GM23248 (cell line): ENCODE data around the gene NPAT. TPM values are rescaled to one million over a fixed set of nuclear protein-coding genes. Genes with fewer than 3 reads are reported as not detected.

Source experiments
- DNase-seq: peaks from one replicate; pipeline ENCODE4 v3.0.0-alpha.2; 2015
- H2AFZ ChIP-seq: fragments of 200-600 bp; sonication (generic); 2 replicates; pipeline ENCODE4 v1.6.1; 2016; ENCODE audit warnings: antibody characterized with exemption
- H3F3A ChIP-seq: fragments of 200-600 bp; sonication (generic); 2 replicates; pipeline ENCODE4 v1.6.1; 2016; ENCODE audit warnings: mild to moderate bottlenecking, antibody characterized with exemption, mixed run types; ENCODE audit not compliant: insufficient read depth
- H3K27ac ChIP-seq: fragments of 200-600 bp; sonication (generic); 2 replicates; pipeline ENCODE4 v1.5.1; 2016; ENCODE audit warnings: mild to moderate bottlenecking
- H3K27me3 ChIP-seq: fragments of 200-600 bp; sonication (generic); replicated peaks from 2 replicates; pipeline ENCODE4 v1.6.1; 2016; ENCODE audit warnings: mild to moderate bottlenecking; ENCODE audit not compliant: insufficient read depth
- H3K36me3 ChIP-seq: fragments of 200-600 bp; sonication (generic); 2 replicates; pipeline ENCODE4 v1.6.1; 2016; ENCODE audit warnings: low read depth, mild to moderate bottlenecking
- H3K4me1 ChIP-seq: fragments of 200-600 bp; sonication (generic); 2 replicates; pipeline ENCODE4 v1.6.1; 2016; ENCODE audit warnings: mild to moderate bottlenecking; ENCODE audit not compliant: insufficient read depth
- H3K4me2 ChIP-seq: fragments of 200-600 bp; sonication (generic); one replicate; pipeline ENCODE4 v1.6.1; 2016; ENCODE audit warnings: mild to moderate bottlenecking; ENCODE audit not compliant: unreplicated experiment
- H3K4me3 ChIP-seq: fragments of 200-600 bp; sonication (generic); 2 replicates; pipeline ENCODE4 v1.5.1; 2016; ENCODE audit warnings: mild to moderate bottlenecking
- H3K79me2 ChIP-seq: fragments of 200-600 bp; sonication (generic); 2 replicates; pipeline ENCODE4 v1.6.1; 2016; ENCODE audit warnings: mild to moderate bottlenecking; ENCODE audit not compliant: insufficient read depth
- H3K9ac ChIP-seq: fragments of 200-600 bp; sonication (generic); 2 replicates; pipeline ENCODE4 v1.6.1; 2016; ENCODE audit warnings: mild to moderate bottlenecking
- H3K9me2 ChIP-seq: fragments of 200-600 bp; sonication (generic); 2 replicates; pipeline ENCODE4 v1.6.1; 2016; ENCODE audit warnings: mixed run types, mild to moderate bottlenecking, moderate library complexity; ENCODE audit not compliant: insufficient read depth
- H3K9me3 ChIP-seq: fragments of 200-600 bp; sonication (generic); one replicate; pipeline ENCODE4 v1.6.1; 2017; ENCODE audit warnings: low read depth
- H4K20me1 ChIP-seq: fragments of 200-600 bp; sonication (generic); 2 replicates; pipeline ENCODE4 v1.6.0; 2016; ENCODE audit not compliant: insufficient read depth
- EZH2 ChIP-seq: fragments of 200-600 bp; sonication (generic); IDR thresholded peaks from 2 replicates; pipeline ENCODE4 v1.6.1; 2018; ENCODE audit warnings: antibody characterized with exemption, mild to moderate bottlenecking; ENCODE audit not compliant: insufficient read depth, poor library complexity, severe bottlenecking
- EZH2phosphoT487 ChIP-seq: fragments of 200-600 bp; sonication (generic); IDR thresholded peaks from 2 replicates; pipeline ENCODE4 v1.6.1; 2018; ENCODE audit warnings: antibody characterized with exemption, moderate library complexity, mild to moderate bottlenecking, low read depth; ENCODE audit not compliant: insufficient read depth
- WGBS, 2 experiments: methylation state at CpG; one replicate each; pipeline ENCODE4 v1.1.6; 2015 to 2017; ENCODE audit warnings: low lambda C conversion rate in 2 of 2, low coverage in 1 of 2; ENCODE audit errors: missing lambda C conversion rate in 2 of 2; 5-methylcytosine and 5-hydroxymethylcytosine counted together
- in situ Hi-C: fragments of 300-500 bp; cut with MboI; formaldehyde crosslinking; loops from 2 replicates; pipeline ENCODE4 v1.15.0; 2020
- polyA plus RNA-seq: library from polyadenylated mRNA; unstranded; fragments of >200 nt; fragmentation: Nextera tagmentation; extraction: Ambion mirVana; gene quantifications from 2 replicates; pipeline ENCODE4 v1.2.1, GENCODE V29; 2016
- total RNA-seq: library from RNA; depleted of rRNA; stranded (reverse); fragments of >200 nt; shearing (Covaris generic); gene quantifications from 2 replicates; pipeline ENCODE4 v1.2.3, GENCODE V29; 2014

Gene NPAT
- total and polyA plus RNA-seq, 2 experiments from 2014 or later: 8.5 to 9.6 TPM

- DNase-seq: peak; percentile 55
- Histone ChIP-seq H3F3A (peaks cover 26% of the 10 kb centered on the region), H3K79me2 (peaks cover 86% of the 10 kb centered on the region), H3K4me2 (no peak overlapping the region), H3K27me3 (no peaks in the 10 kb centered on the region), H3K9me2 (no peaks in the 10 kb centered on the region), H3K27ac (no peak overlapping the region), H2AFZ (no peak overlapping the region), H3K9ac (no peak overlapping the region), H3K4me3 (no peak overlapping the region), H3K9me3 (no peaks in the 10 kb centered on the region), H3K36me3 (no peaks in the 10 kb centered on the region), H3K4me1 (peaks cover 18% of the 10 kb centered on the region), H4K20me1 (no peaks in the 10 kb centered on the region; the same call in 1 of the 2 replicates)
- in situ Hi-C loops: no loop called here
- WGBS, 2 experiments: 64 to 65% methylated on average over 2 of the region's 2 CpGs
- TF ChIP-seq EZH2phosphoT487 (no peak), EZH2 (no peak)
These were observed 4.0 kb downstream of the NPAT start for GRCh38 chr11:108218455-108218854.

GRCh38 chr11:108216988-108217387 lies 5.5 kb downstream of the NPAT start:
- TF ChIP-seq EZH2: no peak
- no peak for TF ChIP-seq EZH2phosphoT487
- DNase-seq: no peak
- no peaks in the 10 kb centered on the region for H3K9me3 ChIP-seq
- no peak overlapping the region for H3K4me2 ChIP-seq
- peaks cover 18% of the 10 kb centered on the region for H3K4me1 ChIP-seq
- H3K36me3 ChIP-seq: no peaks in the 10 kb centered on the region
- no peak overlapping the region for H2AFZ ChIP-seq
- no peaks in the 10 kb centered on the region for H3K27me3 ChIP-seq
- WGBS, 2 experiments: 62% methylated on average over 4 of the region's 4 CpGs
- peaks cover 20% of the 10 kb centered on the region for H3F3A ChIP-seq
- no peak overlapping the region for H3K4me3 ChIP-seq
- H3K79me2 ChIP-seq: peaks cover 98% of the 10 kb centered on the region
- H4K20me1 ChIP-seq: no peaks in the 10 kb centered on the region; the same call in 1 of the 2 replicates
- no peaks in the 10 kb centered on the region for H3K9me2 ChIP-seq
- no peak overlapping the region for H3K9ac ChIP-seq
- H3K27ac ChIP-seq: no peak overlapping the region
- in situ Hi-C loops: no loop called here

- Histone ChIP-seq H3K4me1 (peaks cover 7% of the 10 kb centered on the region; the same call in 1 of the 2 replicates), H3K4me3 (no peak overlapping the region), H3K27ac (no peak overlapping the region), H3K4me2 (no peak overlapping the region), H3F3A (no peaks in the 10 kb centered on the region), H3K79me2 (peaks cover 97% of the 10 kb centered on the region), H4K20me1 (no peaks in the 10 kb centered on the region; the same call in 1 of the 2 replicates), H3K36me3 (0 out of 2 replicates have a peak, but pooled peaks cover 3% of the 10 kb centered on the region), H3K27me3 (no peaks in the 10 kb centered on the region), H3K9me2 (no peaks in the 10 kb centered on the region), H2AFZ (no peak overlapping the region), H3K9me3 (no peaks in the 10 kb centered on the region), H3K9ac (no peak overlapping the region)
- in situ Hi-C loops: no loop called here
- TF ChIP-seq EZH2phosphoT487 (no peak), EZH2 (no peak)
- 81 to 88% methylated on average over 2 of the region's 2 CpGs for WGBS, 2 experiments
- DNase-seq: no peak
These were observed 8.7 kb downstream of the NPAT start for GRCh38 chr11:108213784-108214183.

GRCh38 chr11:108210441-108210840 lies 12.0 kb downstream of the NPAT start:
- no peak overlapping the region for H3K4me3 ChIP-seq
- no peaks in the 10 kb centered on the region for H3K4me1 ChIP-seq
- no peaks in the 10 kb centered on the region for H3K27me3 ChIP-seq
- H3K4me2 ChIP-seq: no peak overlapping the region
- H2AFZ ChIP-seq: no peak overlapping the region
- no peak for TF ChIP-seq EZH2
- H3K79me2 ChIP-seq: peaks cover 94% of the 10 kb centered on the region
- H3K9ac ChIP-seq: no peak overlapping the region
- H3F3A ChIP-seq: no peaks in the 10 kb centered on the region
- peaks cover 14% of the 10 kb centered on the region; the same call in 1 of the 2 replicates for H3K36me3 ChIP-seq
- no peaks in the 10 kb centered on the region for H3K9me2 ChIP-seq
- WGBS, 2 experiments: 97 to 100% methylated on average over 1 of the region's 1 CpG
- in situ Hi-C loops: no loop called here
- H3K27ac ChIP-seq: no peak overlapping the region
- no peak for DNase-seq
- H4K20me1 ChIP-seq: no peaks in the 10 kb centered on the region; the same call in 1 of the 2 replicates
- no peaks in the 10 kb centered on the region for H3K9me3 ChIP-seq

GRCh38 chr11:108207683-108208060 lies 14.8 kb downstream of the NPAT start:
- H3K4me3 ChIP-seq: no peak overlapping the region
- no peak overlapping the region for H3K9ac ChIP-seq
- no peaks in the 10 kb centered on the region for H3K4me1 ChIP-seq
- no peak overlapping the region for H3K4me2 ChIP-seq
- no peak for DNase-seq
- H3K79me2 ChIP-seq: peaks cover 95% of the 10 kb centered on the region
- no peak overlapping the region for H2AFZ ChIP-seq
- no peaks in the 10 kb centered on the region for H3K27me3 ChIP-seq
- no peak for TF ChIP-seq EZH2
- no peak for TF ChIP-seq EZH2phosphoT487
- no peaks in the 10 kb centered on the region for H3K9me3 ChIP-seq
- H3F3A ChIP-seq: no peaks in the 10 kb centered on the region
- 88 to 89% methylated on average over 5 to 6 of the region's 6 CpGs for WGBS, 2 experiments
- in situ Hi-C loops: no loop called here
- no peaks in the 10 kb centered on the region for H3K9me2 ChIP-seq
- peaks cover 22% of the 10 kb centered on the region; the same call in 1 of the 2 replicates for H3K36me3 ChIP-seq
- H3K27ac ChIP-seq: no peak overlapping the region
- H4K20me1 ChIP-seq: no peaks in the 10 kb centered on the region
